ENCODE data around the gene TRIM39. TPM values are rescaled to one million over a fixed set of nuclear protein-coding genes. Genes with fewer than 3 reads are reported as not detected.

TRIM39 gene
- total and polyA plus RNA-seq, 11 donors = 5.1 to 12.1 (median 8.4) TPM

GRCh38 chr6:30325873-30326525 is 728 bp upstream of the TRIM39 start:
- peak; percentile 51 to 84 (median 81) for ATAC-seq
- Histone ChIP-seq H3K4me3 (peak overlapping the region; percentile 74 to 97 (median 86)), H3K4me1 (peaks cover 5 to 57% (median 24%) of the 10 kb centered on the region in 12 donors), H3K9me3 (no peaks in the 10 kb centered on the region), H3K36me3 (peaks cover 2 to 25% (median 20%) of the 10 kb centered on the region in 9 donors), H3K27ac (peak overlapping the region; percentile 91 to 99 (median 97)), H3K27me3 (no peaks in the 10 kb centered on the region)
- no peak for TF ChIP-seq POLR2A (IDR thresholded peaks at IDR 0.05)
- TF ChIP-seq CTCF (IDR thresholded peaks at IDR 0.05) = no peak
- DNase-seq = peak in 2 of 5 donors; percentile 41 to 46
- intact Hi-C loops (cut with DNase I) = loop anchor here in 7 of 10 donors (1.0 to 10.0 kb wide), 7 partner anchors 19 to 261 kb away; partner anchors contain the start of genes TRIM26 (in 3 of the 7), POLR1H (in 1 of the 7), PPP1R11 (in 1 of the 7) and RPP21 (in 1 of the 7)
- 0 to 1% (median 0%) methylated on average over 23 to 29 of the region's 29 CpGs for WGBS, 4 donors

- Histone ChIP-seq H3K36me3 (peaks cover 2 to 38% (median 33%) of the 10 kb centered on the region in 9 donors), H3K4me3 (peak overlapping the region; percentile 74 to 97 (median 86)), H3K4me1 (peaks cover 5 to 45% (median 22%) of the 10 kb centered on the region in 12 donors), H3K27me3 (no peaks in the 10 kb centered on the region), H3K27ac (peak overlapping the region; percentile 91 to 99 (median 97)), H3K9me3 (no peaks in the 10 kb centered on the region)
- 3 to 6% (median 4%) methylated on average over 17 of the region's 17 CpGs for WGBS, 4 donors
- TF ChIP-seq POLR2A (IDR thresholded peaks at IDR 0.05) (no peak), CTCF (IDR thresholded peaks at IDR 0.05) (no peak)
- DNase-seq (no peak), ATAC-seq (peak in 1 of 4 donors; percentile 3)
- intact Hi-C loops (cut with DNase I) = loop anchor here in 7 of 10 donors (2.0 to 10.0 kb wide), 6 partner anchors 18 to 262 kb away; partner anchors contain the start of genes TRIM26 (in 3 of the 7), POLR1H (in 1 of the 7), PPP1R11 (in 1 of the 7) and RPP21 (in 1 of the 7)
Observed at GRCh38 chr6:30327232-30327746, 562 bp downstream of the TRIM39 start.

- no peak overlapping the region for H3K4me3 ChIP-seq
- peaks cover 2 to 49% (median 41%) of the 10 kb centered on the region in 9 donors for H3K36me3 ChIP-seq
- no peaks in the 10 kb centered on the region for H3K27me3 ChIP-seq
- H3K27ac ChIP-seq = no peak overlapping the region
- H3K9me3 ChIP-seq = no peaks in the 10 kb centered on the region
- intact Hi-C loops (cut with DNase I) = loop anchor here in 5 of 10 donors (5.0 to 10.0 kb wide), 4 partner anchors 111 to 264 kb away; partner anchors contain the start of genes TRIM26 (in 3 of the 5), POLR1H (in 1 of the 5) and PPP1R11 (in 1 of the 5)
- no peak for DNase-seq
- no peak for TF ChIP-seq POLR2A (IDR thresholded peaks at IDR 0.05)
- no peak for TF ChIP-seq CTCF (IDR thresholded peaks at IDR 0.05)
- peaks cover 5 to 34% (median 22%) of the 10 kb centered on the region in 12 donors for H3K4me1 ChIP-seq
- ATAC-seq = no peak
Observed at GRCh38 chr6:30328397-30328796, 1.7 kb downstream of the TRIM39 start.

GRCh38 chr6:30329331-30329730 is 2.6 kb downstream of the TRIM39 start:
- Histone ChIP-seq H3K27ac (no peak overlapping the region), H3K4me3 (no peak overlapping the region), H3K27me3 (no peaks in the 10 kb centered on the region), H3K9me3 (no peaks in the 10 kb centered on the region), H3K36me3 (peaks cover 2 to 59% (median 49%) of the 10 kb centered on the region in 9 donors), H3K4me1 (peaks cover 5 to 26% (median 19%) of the 10 kb centered on the region in 12 donors)
- ATAC-seq (no peak), DNase-seq (peak in 2 of 5 donors; percentile 37)
- WGBS, 4 donors = 94 to 97% (median 95%) methylated on average over 12 of the region's 12 CpGs
- TF ChIP-seq POLR2A (IDR thresholded peaks at IDR 0.05) (no peak), CTCF (IDR thresholded peaks at IDR 0.05) (no peak)
- intact Hi-C loops (cut with DNase I) = loop anchor here in 5 of 10 donors (5.0 to 10.0 kb wide), 4 partner anchors 112 to 265 kb away; partner anchors contain the start of genes TRIM26 (in 3 of the 5), POLR1H (in 1 of the 5) and PPP1R11 (in 1 of the 5)

Data from heart left ventricle (tissue), 16 donors.